Measurements from ENCODE around the gene TAF9B.

- TF ChIP-seq, protein P1, sequence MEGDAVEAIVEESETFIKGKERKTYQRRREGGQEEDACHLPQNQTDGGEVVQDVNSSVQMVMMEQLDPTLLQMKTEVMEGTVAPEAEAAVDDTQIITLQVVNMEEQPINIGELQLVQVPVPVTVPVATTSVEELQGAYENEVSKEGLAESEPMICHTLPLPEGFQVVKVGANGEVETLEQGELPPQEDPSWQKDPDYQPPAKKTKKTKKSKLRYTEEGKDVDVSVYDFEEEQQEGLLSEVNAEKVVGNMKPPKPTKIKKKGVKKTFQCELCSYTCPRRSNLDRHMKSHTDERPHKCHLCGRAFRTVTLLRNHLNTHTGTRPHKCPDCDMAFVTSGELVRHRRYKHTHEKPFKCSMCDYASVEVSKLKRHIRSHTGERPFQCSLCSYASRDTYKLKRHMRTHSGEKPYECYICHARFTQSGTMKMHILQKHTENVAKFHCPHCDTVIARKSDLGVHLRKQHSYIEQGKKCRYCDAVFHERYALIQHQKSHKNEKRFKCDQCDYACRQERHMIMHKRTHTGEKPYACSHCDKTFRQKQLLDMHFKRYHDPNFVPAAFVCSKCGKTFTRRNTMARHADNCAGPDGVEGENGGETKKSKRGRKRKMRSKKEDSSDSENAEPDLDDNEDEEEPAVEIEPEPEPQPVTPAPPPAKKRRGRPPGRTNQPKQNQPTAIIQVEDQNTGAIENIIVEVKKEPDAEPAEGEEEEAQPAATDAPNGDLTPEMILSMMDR (IDR thresholded peaks at IDR 0.05 in 8 of 11, conservative IDR thresholded peaks at IDR 0.05 in 3 of 11) = no peak
- no peak for TF ChIP-seq POLR2AphosphoS5 (IDR thresholded peaks at IDR 0.05)
Measured at GRCh38 chrX:78103001-78103622, 36.3 kb downstream of the TAF9B start.

All from spleen (tissue), 7 donors.